ENCODE data around the gene CACNG3.

GRCh38 chr16:24214992-24215391 is 41.1 kb upstream of the CACNG3 start:
- TF ChIP-seq CTCF (conservative IDR thresholded peaks at IDR 0.05; ENCODE audit: low read depth, low read length) (no peak), EZH2 (IDR thresholded peaks at IDR 0.05; ENCODE audit: low read length, unreplicated experiment) (no peak)

Measured in PC-3 (cell line).